Measurements from ENCODE around the gene PLAAT3. TPM values are rescaled to one million over a fixed set of nuclear protein-coding genes. Genes with fewer than 3 reads are reported as not detected.

The PLAAT3 gene
- total RNA-seq, 6 experiments from 2014 or later, result 24.4 to 76.1 (median 52.2) TPM

GRCh38 chr11:63535734-63536133 lies 78.5 kb downstream of the PLAAT3 start:
- no peaks in the 10 kb centered on the region for H3K27me3 ChIP-seq
- DNase-seq (no peak), ATAC-seq (no peak)
- H3K36me3 ChIP-seq, result peaks cover 0 to 2% (median 0%) of the 10 kb centered on the region in 4 donors
- peaks cover 3 to 19% (median 12%) of the 10 kb centered on the region in 4 donors for H3K4me1 ChIP-seq
- intact Hi-C loops (cut with DNase I), result no loop called here
- no peaks in the 10 kb centered on the region for H3K9me3 ChIP-seq
- TF ChIP-seq POLR2A (IDR thresholded peaks at IDR 0.05) (no peak), CTCF (IDR thresholded peaks at IDR 0.05) (no peak)
- no CpG with 5 or more reads among the region's 1 CpG for WGBS (ENCODE audit: insufficient coverage, low coverage, low lambda C conversion rate, missing lambda C conversion rate)
- H3K4me3 ChIP-seq, result no peak overlapping the region
- peak overlapping the region in 2 of 3 donors; percentile 84 to 92 for H3K27ac ChIP-seq

- H3K9me3 ChIP-seq, result no peaks in the 10 kb centered on the region
- intact Hi-C loops (cut with DNase I), result no loop called here
Observed at GRCh38 chr11:63534895-63535461, 79.3 kb downstream of the PLAAT3 start.

GRCh38 chr11:63534076-63534475 lies 80.2 kb downstream of the PLAAT3 start:
- intact Hi-C loops (cut with DNase I), result no loop called here
- no peaks in the 10 kb centered on the region for H3K27me3 ChIP-seq
- H3K36me3 ChIP-seq, result no peaks in the 10 kb centered on the region
- TF ChIP-seq CTCF (IDR thresholded peaks at IDR 0.05), result no peak
- TF ChIP-seq POLR2A (IDR thresholded peaks at IDR 0.05), result no peak
- ATAC-seq, result no peak
- no peak for DNase-seq
- no peak overlapping the region for H3K4me3 ChIP-seq
- H3K4me1 ChIP-seq, result peaks cover 3 to 19% (median 12%) of the 10 kb centered on the region in 4 donors
- WGBS (ENCODE audit: insufficient coverage, low coverage, low lambda C conversion rate, missing lambda C conversion rate), result 68% methylated on average over 3 of the region's 3 CpGs
- H3K9me3 ChIP-seq, result no peaks in the 10 kb centered on the region
- H3K27ac ChIP-seq, result no peak overlapping the region

More at GRCh38 chr11:63534895-63535461, 79.3 kb downstream of the PLAAT3 start:
- Histone ChIP-seq H3K27me3 (no peaks in the 10 kb centered on the region), H3K36me3 (peaks cover 0 to under 1% (median 0%) of the 10 kb centered on the region in 4 donors), H3K27ac (no peak overlapping the region), H3K4me1 (peaks cover 3 to 19% (median 12%) of the 10 kb centered on the region in 4 donors), H3K4me3 (no peak overlapping the region)
- 69% methylated on average over 3 of the region's 5 CpGs for WGBS (ENCODE audit: insufficient coverage, low coverage, low lambda C conversion rate, missing lambda C conversion rate)
- ATAC-seq (no peak), DNase-seq (no peak)
- TF ChIP-seq POLR2A (IDR thresholded peaks at IDR 0.05) (no peak), CTCF (IDR thresholded peaks at IDR 0.05) (no peak)

GRCh38 chr11:63532799-63533475 lies 81.3 kb downstream of the PLAAT3 start:
- Histone ChIP-seq H3K36me3 (no peaks in the 10 kb centered on the region), H3K4me1 (peaks cover 3 to 14% (median 9%) of the 10 kb centered on the region in 4 donors), H3K27me3 (no peaks in the 10 kb centered on the region), H3K27ac (no peak overlapping the region), H3K9me3 (no peaks in the 10 kb centered on the region), H3K4me3 (no peak overlapping the region)
- ATAC-seq (no peak), DNase-seq (no peak)
- TF ChIP-seq CTCF (IDR thresholded peaks at IDR 0.05) (no peak), POLR2A (IDR thresholded peaks at IDR 0.05) (no peak)
- intact Hi-C loops (cut with DNase I), result no loop called here
- 81% methylated on average over 3 of the region's 4 CpGs for WGBS (ENCODE audit: insufficient coverage, low coverage, low lambda C conversion rate, missing lambda C conversion rate)

All from right lobe of liver (tissue), 6 donors.